Brain microvascular endothelial cell (primary cell): Measurements from ENCODE around the gene ETS1.

ENCODE experiments used
- DNase-seq: peaks from one replicate; pipeline ENCODE4 v3.0.0-alpha.2; 2020
- H3K27ac ChIP-seq: fragments of 250-450 bp; sonication (Bioruptor Pico); 2 replicates; pipeline ENCODE4 v1.5.1; 2020; ENCODE audit warnings: mild to moderate bottlenecking, moderate library complexity
- H3K27me3 ChIP-seq: fragments of 250-450 bp; sonication (Bioruptor Pico); replicated peaks from 2 replicates; pipeline ENCODE4 v1.5.1; 2020; ENCODE audit warnings: mild to moderate bottlenecking
- H3K36me3 ChIP-seq: fragments of 250-450 bp; sonication (Bioruptor Pico); replicated peaks from 2 replicates; pipeline ENCODE4 v1.5.1; 2020; ENCODE audit warnings: mild to moderate bottlenecking
- H3K4me3 ChIP-seq: 2 replicates; pipeline ENCODE4 v1.5.1; 2011; ENCODE audit warnings: low read depth, mild to moderate bottlenecking, control low read depth, low read length, moderate library complexity
- in situ Hi-C: cut with HindIII; loops from 2 replicates; pipeline ENCODE4 v1.10.0; 2017; ENCODE audit warnings: low sequenced_read_pairs, low pct_ligation_motif_present
- TF ChIP-seq, protein P1 (sequence below): IDR thresholded peaks from 2 replicates; pipeline ENCODE4 v1.5.1; 2011; ENCODE audit warnings: low read depth, mild to moderate bottlenecking, moderate library complexity, low read length, control low read depth, inconsistent platforms; ENCODE audit errors: missing control alignments

Gene ETS1

DNA sequence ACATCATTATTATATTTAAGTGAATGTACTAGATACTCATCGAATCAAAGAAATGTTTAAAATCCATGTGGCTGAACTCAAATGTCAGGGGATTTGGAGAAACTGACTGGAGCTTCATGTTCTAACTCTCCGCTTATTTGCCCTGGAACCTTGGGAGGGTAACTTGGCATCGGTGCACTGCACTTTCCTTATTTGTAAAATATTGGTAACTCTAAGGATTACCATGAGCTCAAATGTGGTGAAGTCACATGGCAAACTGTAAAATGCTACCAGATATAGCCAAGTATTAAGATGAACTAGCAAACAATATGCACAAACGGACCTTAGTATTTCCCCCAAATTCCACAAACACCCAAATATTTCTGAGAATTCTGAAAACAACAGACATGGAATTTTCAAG is 75.6 kb downstream of the ETS1 start:
- in situ Hi-C loops = no loop called here
- H3K27ac ChIP-seq = no peak overlapping the region
- no peak for DNase-seq
- TF ChIP-seq, protein P1, sequence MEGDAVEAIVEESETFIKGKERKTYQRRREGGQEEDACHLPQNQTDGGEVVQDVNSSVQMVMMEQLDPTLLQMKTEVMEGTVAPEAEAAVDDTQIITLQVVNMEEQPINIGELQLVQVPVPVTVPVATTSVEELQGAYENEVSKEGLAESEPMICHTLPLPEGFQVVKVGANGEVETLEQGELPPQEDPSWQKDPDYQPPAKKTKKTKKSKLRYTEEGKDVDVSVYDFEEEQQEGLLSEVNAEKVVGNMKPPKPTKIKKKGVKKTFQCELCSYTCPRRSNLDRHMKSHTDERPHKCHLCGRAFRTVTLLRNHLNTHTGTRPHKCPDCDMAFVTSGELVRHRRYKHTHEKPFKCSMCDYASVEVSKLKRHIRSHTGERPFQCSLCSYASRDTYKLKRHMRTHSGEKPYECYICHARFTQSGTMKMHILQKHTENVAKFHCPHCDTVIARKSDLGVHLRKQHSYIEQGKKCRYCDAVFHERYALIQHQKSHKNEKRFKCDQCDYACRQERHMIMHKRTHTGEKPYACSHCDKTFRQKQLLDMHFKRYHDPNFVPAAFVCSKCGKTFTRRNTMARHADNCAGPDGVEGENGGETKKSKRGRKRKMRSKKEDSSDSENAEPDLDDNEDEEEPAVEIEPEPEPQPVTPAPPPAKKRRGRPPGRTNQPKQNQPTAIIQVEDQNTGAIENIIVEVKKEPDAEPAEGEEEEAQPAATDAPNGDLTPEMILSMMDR = no peak
- no peak overlapping the region for H3K4me3 ChIP-seq
- no peaks in the 10 kb centered on the region for H3K27me3 ChIP-seq
- peaks cover 9% of the 10 kb centered on the region for H3K36me3 ChIP-seq

DNA sequence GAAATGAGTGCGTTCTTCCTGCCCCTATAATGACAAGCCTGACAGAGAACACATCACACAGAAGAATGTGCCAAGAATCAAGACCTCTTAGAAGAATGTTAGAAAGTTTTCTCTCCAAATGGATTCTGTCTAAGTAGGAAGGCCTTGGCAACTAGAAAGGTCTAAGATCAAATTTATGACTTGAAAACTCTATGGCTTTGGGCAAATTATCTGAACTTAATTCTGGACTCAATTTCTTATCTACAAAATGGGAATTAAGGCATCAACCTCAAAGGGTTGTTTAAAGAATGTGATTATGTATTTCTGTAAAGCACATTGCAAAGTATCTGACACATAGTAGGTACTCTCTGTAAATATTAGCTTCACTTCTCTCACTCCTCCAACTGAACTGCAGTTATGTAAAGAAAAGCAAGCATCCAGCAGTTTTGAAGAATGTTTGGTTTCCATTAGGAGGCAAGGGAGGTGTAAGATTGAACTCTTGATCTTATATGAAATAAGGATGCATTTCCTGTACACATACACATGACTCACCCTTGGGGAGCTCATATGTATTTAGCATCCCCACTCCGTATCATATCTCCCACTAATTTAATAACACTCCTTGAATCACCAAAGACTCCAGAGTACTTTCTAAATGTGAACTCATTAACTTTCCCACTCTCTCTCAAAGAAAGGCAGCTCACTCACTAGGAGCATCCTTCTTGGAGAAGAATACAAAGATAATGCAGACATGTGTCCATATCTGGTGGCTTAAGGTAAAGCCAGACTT is 77.6 kb downstream of the ETS1 start:
- Histone ChIP-seq H3K36me3 (peaks cover 14% of the 10 kb centered on the region), H3K27ac (peak overlapping the region; percentile 89), H3K4me3 (no peak overlapping the region), H3K27me3 (no peaks in the 10 kb centered on the region)
- in situ Hi-C loops = no loop called here
- no peak for DNase-seq
- TF ChIP-seq, protein P1 = no peak

DNA sequence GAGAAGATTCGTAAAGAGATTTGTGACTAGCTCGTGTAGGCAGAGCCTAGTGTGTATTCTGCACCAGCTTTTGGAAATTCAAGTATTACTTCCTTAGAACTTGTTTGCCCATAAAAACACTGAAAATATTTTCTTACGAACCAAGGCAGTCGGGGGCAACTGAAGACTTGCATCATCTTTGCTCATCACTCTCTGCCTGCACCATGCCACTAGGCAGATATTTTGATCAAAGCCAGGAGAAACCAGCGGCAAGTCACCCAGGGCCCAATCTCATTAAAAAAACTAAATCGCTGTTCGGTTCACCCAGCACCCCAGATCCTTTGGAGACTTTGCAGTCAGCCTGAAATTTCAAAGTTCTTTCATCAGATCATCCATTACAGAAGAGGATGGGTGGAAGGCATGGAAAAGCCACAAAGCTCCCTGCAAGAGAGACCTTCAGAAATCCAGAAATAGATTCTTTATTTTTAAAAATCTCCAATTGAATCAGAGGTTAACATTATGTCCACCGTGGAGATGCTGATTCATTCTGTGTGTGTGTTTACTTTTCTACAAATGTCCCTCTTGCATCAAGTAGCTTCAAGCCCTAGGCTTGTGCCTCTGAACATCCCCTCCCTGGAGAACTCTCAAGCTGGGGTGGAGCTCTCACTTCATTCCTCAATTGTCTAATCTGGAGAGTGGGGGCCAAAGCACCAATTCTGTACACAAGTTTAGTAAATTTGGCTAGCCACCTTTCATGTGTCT is 78.4 kb downstream of the ETS1 start:
- TF ChIP-seq, protein P1 = no peak
- in situ Hi-C loops = no loop called here
- no peaks in the 10 kb centered on the region for H3K27me3 ChIP-seq
- H3K4me3 ChIP-seq = no peak overlapping the region
- H3K27ac ChIP-seq = peak overlapping the region; percentile 89
- H3K36me3 ChIP-seq = peaks cover 14% of the 10 kb centered on the region
- DNase-seq = peak; percentile 53

DNA sequence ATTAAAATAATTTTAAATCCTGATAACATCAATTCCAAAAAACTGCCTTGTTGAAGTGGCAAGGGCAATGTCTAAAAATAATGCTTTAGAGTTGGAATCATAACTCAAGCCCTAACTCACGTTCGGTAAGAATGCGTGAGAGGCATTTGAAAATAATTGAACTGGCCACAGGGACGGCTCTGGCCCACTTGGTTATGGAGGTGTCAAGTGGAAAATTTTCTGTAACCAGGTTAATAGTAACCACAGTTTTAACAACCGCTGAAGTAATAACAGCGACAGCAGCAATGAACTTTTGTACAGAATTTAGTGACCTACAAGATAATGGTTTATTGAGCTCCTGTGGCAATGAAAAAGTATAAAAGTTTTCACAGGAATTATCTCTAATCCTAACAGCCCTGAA is 79.4 kb downstream of the ETS1 start:
- DNase-seq = no peak
- Histone ChIP-seq H3K27me3 (no peaks in the 10 kb centered on the region), H3K36me3 (peaks cover 9% of the 10 kb centered on the region), H3K4me3 (no peak overlapping the region), H3K27ac (peak overlapping the region; percentile 89)
- TF ChIP-seq, protein P1 = no peak
- in situ Hi-C loops = no loop called here

DNA sequence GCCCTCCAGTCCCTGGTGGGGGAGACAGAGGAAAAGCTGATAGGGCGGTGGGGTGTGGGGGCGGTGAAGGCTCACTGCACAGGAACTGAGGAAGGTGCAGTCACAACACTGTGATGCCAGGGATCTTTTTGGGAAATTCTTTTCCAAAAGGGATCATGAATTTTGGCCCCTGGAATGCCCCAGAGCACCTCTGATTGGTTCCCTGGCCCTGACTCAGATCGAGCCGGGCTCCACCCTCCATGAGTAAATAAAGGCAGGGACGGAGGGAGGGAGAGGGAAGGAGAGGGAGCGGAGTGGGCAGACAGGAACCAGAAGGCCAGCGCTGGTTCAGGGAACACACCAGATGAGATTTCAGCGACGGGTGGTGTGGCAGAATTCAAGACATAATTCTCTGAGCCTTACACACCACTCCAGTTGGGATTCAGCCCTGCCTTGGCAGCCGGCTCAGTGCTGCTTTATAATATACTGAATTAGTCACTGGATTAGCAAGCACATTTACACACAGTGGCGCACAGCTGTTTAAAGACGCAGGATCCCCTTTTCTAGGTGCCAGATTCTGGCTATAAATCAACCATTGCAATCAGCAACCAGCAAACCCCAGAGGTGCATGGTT is 80.3 kb downstream of the ETS1 start:
- Histone ChIP-seq H3K27ac (peak overlapping the region; percentile 89), H3K4me3 (peak overlapping the region; percentile 34), H3K27me3 (no peaks in the 10 kb centered on the region), H3K36me3 (peaks cover 5% of the 10 kb centered on the region)
- peak; percentile 93 for DNase-seq
- TF ChIP-seq, protein P1 = no peak
- in situ Hi-C loops = no loop called here
